HCT116 (cell line): ENCODE measurements around the gene ORM1. TPM values are rescaled to one million over a fixed set of nuclear protein-coding genes. Genes with fewer than 3 reads are reported as not detected.

Source experiments
- ATAC-seq: fragments of 200-7000 bp; cut with Tn5 transposase; 2 replicates; pipeline ENCODE4 v1.9.1; 2020; ENCODE audit warnings: mild to moderate bottlenecking, moderate library complexity
- BruUV-seq: library from RNA; stranded (reverse); fragments of 400-500 nt; replicated peaks from 2 replicates; lab custom pipeline; 2021; lab: Mats Ljungman, UMichigan
- CTCF ChIA-PET: fragments of 300-600 bp; sonication (Branson Sonifier 250); formaldehyde crosslinking; loops from one replicate; lab custom pipeline; 2021; ENCODE audit warnings: antibody characterized with exemption; lab: Charles Lee
- POLR2A ChIA-PET: fragments of 300-600, 350-600 bp; sonication (Branson Sonifier 250); formaldehyde crosslinking; loops from one replicate; lab custom pipeline; 2021; ENCODE audit warnings: antibody characterized with exemption; lab: Charles Lee
- RAD21 ChIA-PET, 2 experiments: fragments of 300-600 bp; sonication (Branson Sonifier 250); formaldehyde crosslinking; loops; one replicate each; lab custom pipeline; 2023; ENCODE audit warnings: low total read pairs in 2 of 2; ENCODE audit not compliant: uncharacterized antibody in 2 of 2, unreplicated experiment in 2 of 2, low non-redundant PET in 1 of 2; lab: Charles Lee
- DNase-seq: peaks from one replicate; pipeline ENCODE4 v3.0.0-alpha.2; 2010; ENCODE audit warnings: low read depth, low spot score
- H2AFZ ChIP-seq: fragments of 200-600 bp; shearing (Covaris generic), sonication (generic); 2 replicates; pipeline ENCODE4 v1.6.1; 2017; ENCODE audit warnings: low read depth, mixed run types, mixed read lengths, antibody characterized with exemption, low read length; ENCODE audit not compliant: poor library complexity, severe bottlenecking
- H3K27ac ChIP-seq: 2 replicates; pipeline ENCODE4 v1.5.1; 2012; ENCODE audit warnings: low read depth, low read length
- H3K27me3 ChIP-seq: fragments of 200-600 bp; sonication (generic); 2 replicates; pipeline ENCODE4 v1.6.1; 2016; ENCODE audit warnings: mixed run types, low read length, mixed read lengths; ENCODE audit not compliant: insufficient read depth
- H3K36me3 ChIP-seq, 2 experiments: fragments of 200-500 bp in 1 of 2; fragments of 200-600 bp in 1 of 2; sonication (Bioruptor generic) in 1 of 2; sonication (generic) in 1 of 2; 2 replicates each; pipeline versions ENCODE4 v1.5.1 to v1.6.1; 2014 to 2016; ENCODE audit warnings: low read length in 2 of 2, inconsistent platforms in 1 of 2, mixed read lengths in 1 of 2, mixed run types in 1 of 2; ENCODE audit not compliant: insufficient read depth in 2 of 2, control insufficient read depth in 1 of 2
- H3K4me1 ChIP-seq, 2 experiments: fragments of 200-600 bp in 1 of 2; sonication (generic) in 1 of 2; 2 replicates each; pipeline versions ENCODE4 v1.5.1 to v1.6.1; 2012 to 2017; ENCODE audit warnings: low read length in 2 of 2, inconsistent platforms in 1 of 2, mild to moderate bottlenecking in 1 of 2, mixed read lengths in 1 of 2, mixed run types in 1 of 2, moderate library complexity in 1 of 2; ENCODE audit not compliant: insufficient read depth in 2 of 2, control insufficient read depth in 1 of 2
- H3K4me2 ChIP-seq: fragments of 200-600 bp; sonication (generic); 2 replicates; pipeline ENCODE4 v1.6.1; 2017; ENCODE audit warnings: mixed run types, low read length, mixed read lengths
- H3K4me3 ChIP-seq, 2 experiments: fragments of 200-600 bp in 1 of 2; sonication (generic) in 1 of 2; replicated peaks in 1 of 2; 2 replicates each; pipeline ENCODE4 v1.5.1; 2011 to 2016; ENCODE audit warnings: low read length in 2 of 2, control low read depth in 1 of 2, low read depth in 1 of 2, mild to moderate bottlenecking in 1 of 2, mixed read lengths in 1 of 2, mixed run types in 1 of 2
- H3K79me2 ChIP-seq: fragments of 200-600 bp; sonication (generic); 2 replicates; pipeline ENCODE4 v1.6.1; 2017; ENCODE audit warnings: mild to moderate bottlenecking, mixed run types, low read length, moderate library complexity, mixed read lengths; ENCODE audit not compliant: insufficient read depth
- H3K9ac ChIP-seq: fragments of 200-600 bp; sonication (generic); 2 replicates; pipeline ENCODE4 v1.6.1; 2016; ENCODE audit warnings: low read length, mixed read lengths
- H3K9me2 ChIP-seq: fragments of 200-600 bp; sonication (generic), shearing (Covaris generic); 2 replicates; pipeline ENCODE4 v1.6.1; 2017; ENCODE audit warnings: mixed run types, mild to moderate bottlenecking, moderate library complexity; ENCODE audit not compliant: insufficient read depth
- H3K9me3 ChIP-seq, 2 experiments: fragments of 200-500 bp in 1 of 2; fragments of 200-600 bp in 1 of 2; sonication (Bioruptor generic) in 1 of 2; sonication (generic) in 1 of 2; 2 replicates each; pipeline ENCODE4 v1.6.1; 2014 to 2017; ENCODE audit warnings: low read length in 2 of 2, mixed read lengths in 2 of 2, inconsistent platforms in 1 of 2, low read depth in 1 of 2, mild to moderate bottlenecking in 1 of 2, mixed run types in 1 of 2, moderate library complexity in 1 of 2; ENCODE audit not compliant: control insufficient read depth in 1 of 2, insufficient read depth in 1 of 2
- H4K20me1 ChIP-seq: fragments of 200-600 bp; sonication (generic), shearing (Covaris generic); 2 replicates; pipeline ENCODE4 v1.6.1; 2017; ENCODE audit warnings: mixed run types, mild to moderate bottlenecking, moderate library complexity; ENCODE audit not compliant: insufficient read depth
- ATF3 ChIP-seq: IDR thresholded peaks from 2 replicates; pipeline ENCODE4 v1.6.1; 2012
- CBX3 ChIP-seq: IDR thresholded peaks from 2 replicates; pipeline ENCODE4 v1.6.1; 2012; ENCODE audit warnings: low read depth
- CEBPB ChIP-seq: IDR thresholded peaks from 2 replicates; pipeline ENCODE4 v1.6.1; 2012; ENCODE audit warnings: low read depth
- CTCF ChIP-seq, 3 experiments: fragments of 200-600 bp in 1 of 3; sonication (generic) in 1 of 3; IDR thresholded peaks in 2 of 3; conservative IDR thresholded peaks in 1 of 3; 2 replicates each; pipeline ENCODE4 v1.5.1; 2012 to 2017; ENCODE audit warnings: low read depth in 2 of 3, low read length in 2 of 3, antibody characterized with exemption in 1 of 3, borderline replicate concordance in 1 of 3, control low read depth in 1 of 3, mild to moderate bottlenecking in 1 of 3, mixed read lengths in 1 of 3, mixed run types in 1 of 3, moderate library complexity in 1 of 3; ENCODE audit not compliant: insufficient read depth in 1 of 3
- EGR1 ChIP-seq: IDR thresholded peaks from 2 replicates; pipeline ENCODE4 v1.6.1; 2012; ENCODE audit warnings: low read depth
- ELF1 ChIP-seq: IDR thresholded peaks from 2 replicates; pipeline ENCODE4 v1.6.1; 2012; ENCODE audit warnings: low read depth, borderline replicate concordance
- EZH2 ChIP-seq: fragments of 200-600 bp; sonication (generic); IDR thresholded peaks from 2 replicates; pipeline ENCODE4 v1.6.1; 2017; ENCODE audit warnings: antibody characterized with exemption, mixed run types
- EZH2phosphoT487 ChIP-seq: fragments of 200-600 bp; IDR thresholded peaks from 2 replicates; pipeline ENCODE4 v1.6.1; 2018; ENCODE audit warnings: antibody characterized with exemption, borderline replicate concordance
- JUND ChIP-seq: IDR thresholded peaks from 2 replicates; pipeline ENCODE4 v1.6.1; 2012
- POLR2A ChIP-seq: IDR thresholded peaks from 2 replicates; pipeline ENCODE4 v1.7.0; 2011; ENCODE audit warnings: borderline replicate concordance; ENCODE audit not compliant: insufficient read depth, insufficient read length; ENCODE audit errors: extremely low read depth
- POLR2AphosphoS5 ChIP-seq: IDR thresholded peaks from 2 replicates; pipeline ENCODE4 v1.6.1; 2011; ENCODE audit warnings: mild to moderate bottlenecking, low read depth, low read length, moderate library complexity
- SIN3A ChIP-seq: IDR thresholded peaks from 2 replicates; pipeline ENCODE4 v1.6.1; 2012; ENCODE audit warnings: low read depth
- SP1 ChIP-seq: IDR thresholded peaks from 2 replicates; pipeline ENCODE4 v1.6.1; 2012; ENCODE audit warnings: low read depth
- TCF7L2 ChIP-seq: IDR thresholded peaks from 2 replicates; pipeline ENCODE4 v1.7.0; 2011; ENCODE audit warnings: borderline replicate concordance, inconsistent platforms; ENCODE audit not compliant: insufficient read depth, insufficient read length; ENCODE audit errors: extremely low read depth
- ZBTB33 ChIP-seq: IDR thresholded peaks from 2 replicates; pipeline ENCODE4 v1.6.1; 2011; ENCODE audit warnings: mild to moderate bottlenecking, low read length, moderate library complexity; ENCODE audit not compliant: insufficient replicate concordance; ENCODE audit errors: extremely low read depth
- ZFX ChIP-seq: fragments of 450-650 bp; IDR thresholded peaks from 2 replicates; pipeline ENCODE4 v1.6.1; 2017
- ZNF274 ChIP-seq: fragments of 200-500 bp; sonication (Bioruptor generic); IDR thresholded peaks from 2 replicates; pipeline ENCODE4 v1.6.1; 2014; ENCODE audit warnings: mild to moderate bottlenecking, low read depth, low read length, inconsistent platforms
- intact Hi-C: fragments of 100-400 bp; cut with micrococcal nuclease; formaldehyde crosslinking; loops from 2 replicates; pipeline ENCODE4 v1.10.0; 2022
- total RNA-seq: library from RNA; stranded (reverse); gene quantifications from one replicate; pipeline ENCODE4 v1.2.1, GENCODE V29; 2021; ENCODE audit not compliant: unreplicated experiment

ORM1 gene
- total RNA-seq, 1 experiment from 2014 or later, result 5.6 TPM

- Histone ChIP-seq H3K9me2 (no peaks in the 10 kb centered on the region), H3K36me3 (no peaks in the 10 kb centered on the region), H3K9ac (no peak overlapping the region)
- intact Hi-C loops, result no loop called here
- no TSS peak for BruUV-seq
- POLR2A ChIA-PET, result no interaction called here
- ATAC-seq, result no peak
- CTCF ChIA-PET, result no interaction called here
- RAD21 ChIA-PET, result no interaction called here
- TF ChIP-seq ZBTB33, result no peak
- no peak for TF ChIP-seq POLR2A
- TF ChIP-seq ATF3, result no peak
- no peak for TF ChIP-seq EGR1
- no peak for TF ChIP-seq POLR2AphosphoS5
- no peak for TF ChIP-seq ZFX
- TF ChIP-seq JUND, result no peak
- TF ChIP-seq TCF7L2, result no peak
- TF ChIP-seq CBX3, result no peak
- no peak for TF ChIP-seq EZH2
- TF ChIP-seq CTCF (IDR thresholded peaks at IDR 0.05 in 2 of 3, conservative IDR thresholded peaks at IDR 0.05 in 1 of 3; ENCODE audit: borderline replicate concordance in 1 of 3, insufficient read depth in 1 of 3, low read depth in 2 of 3, low read length in 2 of 3), result no peak
- TF ChIP-seq CEBPB, result no peak
- no peak for TF ChIP-seq ELF1
- no peak for TF ChIP-seq SP1
- no peak for TF ChIP-seq SIN3A
- no peak for TF ChIP-seq EZH2phosphoT487
- TF ChIP-seq ZNF274, result no peak
- TF ChIP-seq, all 23 proteins: peak for 0
- Histone ChIP-seq H3K79me2 (no peaks in the 10 kb centered on the region), H3K9me3 (no peaks in the 10 kb centered on the region), H3K4me3 (no peak overlapping the region), H3K27me3 (no peaks in the 10 kb centered on the region), H3K27ac (no peak overlapping the region), H3K4me2 (no peak overlapping the region), H3K4me1 (peaks cover 17 to 21% of the 10 kb centered on the region in 2 experiments), H4K20me1 (no peaks in the 10 kb centered on the region), H2AFZ (no peak overlapping the region)
- DNase-seq, result no peak
These were observed 40.0 kb upstream of the ORM1 start for GRCh38 chr9:114282926-114283325.
